ENCODE measurements around the gene TBC1D22B. TPM values are rescaled to one million over a fixed set of nuclear protein-coding genes. Genes with fewer than 3 reads are reported as not detected.

The TBC1D22B gene
- total and polyA plus RNA-seq, 2 experiments from 2014 or later, result 9.1 to 19.9 TPM

GRCh38 chr6:37251211-37251780 lies 6.3 kb upstream of the TBC1D22B start (continued):
- TF ChIP-seq ZNF462 (CRISPR knock-in tag; IDR thresholded peaks at IDR 0.05), result no peak
- TF ChIP-seq CTCF (conservative IDR thresholded peaks at IDR 0.05; ENCODE audit: low read depth in 2 of 2), result no peak
- TF ChIP-seq ZNF114 (CRISPR knock-in tag; IDR thresholded peaks at IDR 0.05), result no peak
- TF ChIP-seq JUNB (IDR thresholded peaks at IDR 0.05; ENCODE audit: unreplicated experiment), result no peak
- TF ChIP-seq ETS1 (IDR thresholded peaks at IDR 0.05), result no peak
- no peak for TF ChIP-seq STAT1 (IDR thresholded peaks at IDR 0.05; ENCODE audit: unreplicated experiment)
